ENCODE data around the gene MBD3L2B. TPM values are rescaled to one million over a fixed set of nuclear protein-coding genes. Genes with fewer than 3 reads are reported as not detected.
"Not testable (repeated sequence)": the region's sequence is repeated elsewhere in the genome, so short reads cannot be mapped to it uniquely, and the experiment has no call there.

MBD3L2B gene
- total RNA-seq, 2 donors from 2014 or later, result not detected

GRCh38 chr19:7030278-7030677 lies 9.0 kb upstream of the MBD3L2B start, which contains the start of gene MBD3L5:
MBD3L5 (plus strand) TSS chr19:7030578; CDS start chr19:7030612, 34 bp downstream.
- intact Hi-C loops (cut with DNase I, micrococcal nuclease); DNase-seq; ATAC-seq: not testable (repeated sequence)

- ATAC-seq; DNase-seq; intact Hi-C loops (cut with DNase I, micrococcal nuclease): not testable (repeated sequence)
Measured at GRCh38 chr19:7028790-7029189, 7.6 kb upstream of the MBD3L2B start.

GRCh38 chr19:7018828-7019227 lies 2.4 kb downstream of the MBD3L2B start:
- DNase-seq, result no peak
- ATAC-seq, result no peak
- intact Hi-C loops (cut with DNase I, micrococcal nuclease), result no loop called here

DNA sequence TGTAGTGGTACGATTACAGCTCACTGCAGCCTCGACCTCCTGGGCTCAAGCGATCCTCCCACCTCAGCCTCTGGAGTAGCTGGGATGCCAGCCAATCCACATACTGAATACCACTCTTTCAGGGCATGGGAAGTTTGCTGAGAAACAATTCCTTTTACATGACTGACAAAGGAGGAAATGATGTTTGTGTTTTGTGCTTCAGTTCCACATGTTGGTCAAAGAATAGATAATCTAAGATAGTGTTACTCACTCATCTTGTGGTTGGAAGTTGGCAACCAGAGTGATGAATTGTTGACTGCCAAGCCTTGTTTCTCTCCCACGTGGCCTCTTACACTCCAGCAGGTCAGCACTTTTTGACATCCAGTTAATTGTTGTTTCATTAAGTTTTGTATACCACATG lies 7.6 kb downstream of the MBD3L2B start:
- intact Hi-C loops (cut with DNase I, micrococcal nuclease), result no loop called here
- DNase-seq, result no peak
- no peak for ATAC-seq

DNA sequence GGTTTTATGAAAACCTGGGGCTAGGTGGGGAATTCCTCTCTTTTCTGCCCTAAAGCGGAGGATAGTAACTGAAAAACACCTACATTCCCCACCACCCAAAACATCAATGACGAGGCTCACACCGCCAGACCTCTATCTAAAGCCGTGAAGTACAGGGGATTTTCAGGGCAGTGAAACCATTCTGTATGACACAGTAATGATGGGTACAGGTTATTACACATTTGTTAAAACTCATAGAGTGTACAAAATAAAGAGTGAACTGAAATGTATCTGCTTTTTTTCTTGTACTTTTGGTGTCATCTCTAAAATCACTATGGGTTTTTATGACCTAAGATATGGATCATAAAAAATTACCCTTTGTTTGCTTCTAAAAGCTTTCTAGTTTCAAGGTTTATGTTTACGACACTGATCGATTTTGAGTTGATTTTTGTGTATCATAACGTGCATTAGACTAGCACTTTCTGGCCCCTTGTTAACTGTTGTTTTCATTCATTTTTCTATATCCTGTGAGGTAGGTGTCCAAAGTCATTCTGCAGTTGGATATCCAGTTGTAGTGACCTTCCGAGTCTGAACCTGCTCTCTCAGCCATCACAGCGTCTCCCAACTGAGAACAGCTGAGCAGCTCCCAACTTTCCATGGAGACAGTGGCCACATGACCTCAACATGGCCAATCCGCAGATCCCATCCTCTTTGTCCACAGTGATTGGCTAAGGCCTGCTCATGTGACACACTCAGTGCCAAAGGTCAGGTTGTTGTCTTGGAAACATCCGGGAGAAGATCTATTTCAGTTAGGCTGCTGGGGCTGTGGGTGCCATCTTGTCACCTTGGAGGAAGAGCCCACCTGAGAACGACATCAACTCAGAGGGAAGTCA lies 10.3 kb downstream of the MBD3L2B start:
- DNase-seq (no peak), ATAC-seq (no peak)
- intact Hi-C loops (cut with DNase I, micrococcal nuclease), result no loop called here

- intact Hi-C loops (cut with DNase I, micrococcal nuclease), result no loop called here
- no peak for DNase-seq
- no peak for ATAC-seq
Measured at GRCh38 chr19:7007859-7008258, 13.4 kb downstream of the MBD3L2B start.

- DNase-seq (no peak), ATAC-seq (no peak)
- intact Hi-C loops (cut with DNase I, micrococcal nuclease), result no loop called here
Measured at GRCh38 chr19:7006135-7006704, 15.0 kb downstream of the MBD3L2B start.

- intact Hi-C loops (cut with DNase I, micrococcal nuclease), result no loop called here
- DNase-seq, result no peak
- ATAC-seq, result no peak
Measured at GRCh38 chr19:7004313-7004931, 16.8 kb downstream of the MBD3L2B start.

DNA sequence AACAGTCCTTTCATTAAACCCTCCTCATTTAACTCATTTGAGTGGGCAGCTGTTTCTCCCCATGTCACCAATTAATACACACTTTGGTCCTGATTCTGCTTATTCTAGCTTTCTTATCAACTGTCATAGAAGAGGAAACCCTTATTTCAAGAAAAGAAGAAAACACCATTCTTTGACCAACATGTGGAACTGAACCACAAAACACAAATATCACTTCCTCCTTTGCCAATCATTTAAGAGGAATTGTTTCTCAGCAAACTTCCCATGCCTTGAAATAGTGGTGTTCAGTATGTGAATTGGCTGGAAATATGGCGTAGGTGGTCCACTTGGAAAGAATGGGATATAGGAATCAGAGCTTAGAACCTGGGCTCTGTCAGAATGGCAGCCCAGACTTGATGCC lies 20.4 kb downstream of the MBD3L2B start:
- DNase-seq, result no peak
- intact Hi-C loops (cut with DNase I, micrococcal nuclease), result no loop called here
- ATAC-seq, result no peak

DNA sequence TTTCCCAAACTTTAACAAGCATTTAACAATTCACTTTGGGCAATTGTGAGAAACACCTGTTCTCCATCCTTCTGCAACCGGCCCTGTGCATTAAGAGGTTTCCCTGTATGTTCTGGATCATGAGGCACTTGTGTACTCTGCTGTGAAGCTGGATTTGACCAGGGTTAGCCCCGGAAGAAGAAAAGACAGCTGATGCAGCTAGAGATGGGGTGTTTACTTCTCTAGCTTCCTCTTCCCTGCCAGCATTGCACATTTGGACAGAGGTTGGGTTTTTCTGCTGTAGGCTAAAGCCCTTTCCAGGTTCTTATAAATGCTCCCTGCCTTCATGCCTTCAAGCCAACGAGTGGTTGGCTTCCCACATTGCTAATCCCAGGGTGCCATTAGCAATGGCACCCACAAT lies 20.9 kb downstream of the MBD3L2B start:
- DNase-seq (no peak), ATAC-seq (no peak)
- intact Hi-C loops (cut with DNase I, micrococcal nuclease), result no loop called here

GRCh38 chr19:6999933-7000332 lies 21.3 kb downstream of the MBD3L2B start:
- DNase-seq (no peak), ATAC-seq (no peak)
- intact Hi-C loops (cut with DNase I, micrococcal nuclease), result no loop called here

GRCh38 chr19:6997679-6998445 lies 23.4 kb downstream of the MBD3L2B start:
- no peak for DNase-seq
- intact Hi-C loops (cut with DNase I, micrococcal nuclease), result no loop called here
- ATAC-seq, result no peak

DNA sequence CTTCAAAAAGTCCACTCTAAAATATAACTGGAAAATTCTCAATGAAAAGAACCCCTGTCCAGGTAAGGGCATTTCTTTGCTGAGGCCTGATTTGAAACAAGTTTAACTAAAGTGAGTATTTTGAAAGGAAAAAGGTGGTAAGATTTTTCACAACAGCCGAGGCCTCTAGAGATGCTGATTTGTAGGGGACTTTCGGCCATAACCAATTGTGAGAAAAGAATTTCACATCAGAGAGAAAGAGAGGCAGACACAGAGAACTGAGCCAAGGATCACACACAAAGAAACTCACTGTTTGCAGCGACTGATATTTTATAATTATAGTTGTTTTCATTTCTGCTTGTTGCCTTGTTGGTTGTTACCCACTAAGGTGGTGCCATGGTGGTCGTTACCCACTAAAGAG lies 24.4 kb downstream of the MBD3L2B start:
- no peak for DNase-seq
- ATAC-seq, result no peak
- intact Hi-C loops (cut with DNase I, micrococcal nuclease), result no loop called here

GRCh38 chr19:6995054-6995453 lies 26.2 kb downstream of the MBD3L2B start:
- ATAC-seq, result no peak
- intact Hi-C loops (cut with DNase I, micrococcal nuclease), result no loop called here
- no peak for DNase-seq

DNA sequence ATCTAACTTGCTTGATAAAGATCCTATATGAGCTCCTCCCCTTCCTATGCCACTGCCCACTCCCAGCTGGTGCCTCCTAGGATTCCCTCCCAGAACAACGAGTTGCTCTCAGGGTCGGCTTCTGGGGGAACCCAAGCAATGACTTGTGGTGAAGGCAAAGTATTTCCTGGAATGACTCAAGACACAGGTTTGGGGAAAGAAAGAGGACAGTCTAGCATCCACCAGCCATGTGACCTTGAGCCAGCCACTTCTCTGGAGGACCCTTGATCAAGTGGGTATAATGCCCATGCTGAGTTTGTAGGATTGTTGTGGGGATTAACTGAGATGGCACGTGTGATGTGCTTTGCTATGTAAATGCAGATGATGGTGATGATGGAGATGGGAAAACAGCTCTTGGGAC lies 33.0 kb downstream of the MBD3L2B start:
- ATAC-seq, result no peak
- intact Hi-C loops (cut with DNase I, micrococcal nuclease), result no loop called here
- no peak for DNase-seq

- ATAC-seq (no peak), DNase-seq (no peak)
- intact Hi-C loops (cut with DNase I, micrococcal nuclease), result no loop called here
Measured at GRCh38 chr19:6987850-6988249, 33.4 kb downstream of the MBD3L2B start.

- intact Hi-C loops (cut with DNase I, micrococcal nuclease), result no loop called here
- DNase-seq (no peak), ATAC-seq (no peak)
Measured at GRCh38 chr19:6983448-6983847, 37.8 kb downstream of the MBD3L2B start.

DNA sequence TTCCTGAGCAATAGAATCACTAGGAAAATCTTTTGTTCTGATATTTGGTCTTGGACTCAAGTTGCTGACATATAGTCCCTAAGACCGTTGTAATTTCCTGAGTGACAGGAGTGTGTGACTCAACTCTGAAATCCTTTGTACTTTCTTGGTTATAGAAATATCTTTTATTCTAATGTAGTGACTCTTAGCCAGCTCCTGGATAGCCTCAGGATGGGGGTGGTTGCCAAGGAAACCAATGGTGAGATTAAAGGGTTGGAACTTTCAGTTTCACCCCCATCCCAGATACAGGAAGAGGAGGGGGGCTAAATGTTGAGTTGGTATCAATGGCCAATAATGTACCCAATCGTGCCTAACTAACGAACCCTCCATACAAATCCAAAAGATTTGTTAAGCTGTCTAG lies 41.8 kb downstream of the MBD3L2B start:
- DNase-seq (no peak), ATAC-seq (no peak)
- intact Hi-C loops (cut with DNase I, micrococcal nuclease), result no loop called here

- intact Hi-C loops (cut with DNase I, micrococcal nuclease), result no loop called here
- DNase-seq, result no peak
- no peak for ATAC-seq
Measured at GRCh38 chr19:6976197-6976596, 45.0 kb downstream of the MBD3L2B start.

Measured in left colon (tissue), 2 donors.